Measurements from ENCODE around the gene ARHGAP26. TPM values are rescaled to one million over a fixed set of nuclear protein-coding genes. Genes with fewer than 3 reads are reported as not detected.

Gene ARHGAP26
- total RNA-seq, 4 donors from 2014 or later: 61.0 to 76.7 (median 61.2) TPM

- WGBS, 2 donors (ENCODE audit: low coverage in 1 of 2): 85% methylated on average over 3 of the region's 3 CpGs; no CpG with 5 or more reads in 1 of the 2 donors
- no peaks in the 10 kb centered on the region for H3K36me3 ChIP-seq
- no peak overlapping the region for H3K27ac ChIP-seq
These were observed 461.2 kb downstream of the ARHGAP26 start for GRCh38 chr5:143231416-143231815.

DNA sequence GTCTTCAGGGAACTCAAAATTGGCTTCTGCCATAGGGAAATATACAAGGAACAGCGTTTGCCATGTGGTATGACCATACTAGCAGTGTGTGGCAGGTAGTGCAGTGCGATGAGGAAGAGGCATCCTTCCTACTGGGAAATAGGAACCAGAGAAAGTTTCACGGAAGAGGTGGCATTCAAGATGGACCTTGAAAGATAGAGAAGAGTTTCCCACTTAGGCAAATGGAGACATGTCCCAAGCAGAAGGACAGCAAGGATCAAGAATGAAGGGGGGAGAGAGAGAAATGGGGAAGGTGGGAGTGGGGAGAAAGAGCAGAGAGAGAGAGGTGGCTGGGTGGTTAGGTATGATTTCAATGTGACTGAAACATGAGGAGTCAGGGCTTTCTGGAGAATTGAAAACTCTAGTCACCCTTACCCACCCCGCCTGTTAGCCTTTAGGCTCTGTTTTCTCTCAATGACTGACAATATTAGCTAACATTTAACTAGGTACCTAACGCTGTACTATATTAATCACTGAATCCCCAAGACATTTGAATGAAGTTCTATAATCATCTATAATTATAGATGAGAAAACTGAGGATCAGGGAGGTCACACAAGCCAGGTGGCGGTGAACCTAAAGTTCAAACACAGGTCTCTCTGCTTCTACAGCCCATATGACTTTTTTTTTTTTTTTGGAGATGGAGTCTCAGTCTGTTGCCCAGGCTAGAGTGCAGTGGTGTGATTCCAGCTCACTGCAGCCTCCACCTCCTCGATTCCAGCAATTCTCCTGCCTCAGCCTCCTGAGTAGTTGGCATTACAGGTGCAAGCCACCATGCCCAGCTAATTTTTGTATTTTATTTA is 462.0 kb downstream of the ARHGAP26 start:
- H3K27me3 ChIP-seq: no peaks in the 10 kb centered on the region
- no peak overlapping the region for H3K27ac ChIP-seq
- 85 to 90% methylated on average over 5 to 7 of the region's 7 CpGs for WGBS, 2 donors (ENCODE audit: low coverage in 1 of 2)
- DNase-seq: no peak
- in situ Hi-C loops (cut with MboI; ENCODE audit: low pct_ligation_motif_present in 1 of 4, low pct_unique_long_range_greater_than_20kb in 1 of 4, low sequenced_read_pairs in 3 of 4): no loop called here
- no peaks in the 10 kb centered on the region for H3K36me3 ChIP-seq
- TF ChIP-seq POLR2AphosphoS5 (IDR thresholded peaks at IDR 0.05) (no peak), CTCF (IDR thresholded peaks at IDR 0.05) (no peak), EP300 (IDR thresholded peaks at IDR 0.05; ENCODE audit: low read depth) (no peak), POLR2A (IDR thresholded peaks at IDR 0.05) (no peak)
- H3K4me1 ChIP-seq: peaks cover 0 to 3% (median 0%) of the 10 kb centered on the region in 4 donors
- H3K4me3 ChIP-seq: no peak overlapping the region
- H3K9me3 ChIP-seq: no peaks in the 10 kb centered on the region
- intact Hi-C loops (cut with DNase I; ENCODE audit: low total_unique reads): no loop called here

More at GRCh38 chr5:143231416-143231815, 461.2 kb downstream of the ARHGAP26 start:
- no peak overlapping the region for H3K4me3 ChIP-seq
- TF ChIP-seq POLR2AphosphoS5 (IDR thresholded peaks at IDR 0.05): no peak
- TF ChIP-seq POLR2A (IDR thresholded peaks at IDR 0.05): no peak
- no peak for TF ChIP-seq EP300 (IDR thresholded peaks at IDR 0.05; ENCODE audit: low read depth)
- TF ChIP-seq CTCF (IDR thresholded peaks at IDR 0.05): no peak
- intact Hi-C loops (cut with DNase I; ENCODE audit: low total_unique reads): no loop called here
- no peak for DNase-seq
- no peaks in the 10 kb centered on the region for H3K9me3 ChIP-seq
- no peaks in the 10 kb centered on the region for H3K27me3 ChIP-seq
- in situ Hi-C loops (cut with MboI; ENCODE audit: low pct_ligation_motif_present in 1 of 4, low pct_unique_long_range_greater_than_20kb in 1 of 4, low sequenced_read_pairs in 3 of 4): no loop called here
- peaks cover 0 to 3% (median 0%) of the 10 kb centered on the region in 4 donors for H3K4me1 ChIP-seq

- H3K4me3 ChIP-seq: no peak overlapping the region
- TF ChIP-seq CTCF (IDR thresholded peaks at IDR 0.05) (no peak), POLR2AphosphoS5 (IDR thresholded peaks at IDR 0.05) (no peak), POLR2A (IDR thresholded peaks at IDR 0.05) (no peak), EP300 (IDR thresholded peaks at IDR 0.05; ENCODE audit: low read depth) (no peak)
- intact Hi-C loops (cut with DNase I; ENCODE audit: low total_unique reads): no loop called here
- 82% methylated on average over 2 of the region's 2 CpGs; no CpG with 5 or more reads in 1 of the 2 donors for WGBS, 2 donors (ENCODE audit: low coverage in 1 of 2)
- no peaks in the 10 kb centered on the region for H3K27me3 ChIP-seq
- H3K9me3 ChIP-seq: no peaks in the 10 kb centered on the region
- peaks cover 0 to 3% (median 0%) of the 10 kb centered on the region in 4 donors for H3K4me1 ChIP-seq
- in situ Hi-C loops (cut with MboI; ENCODE audit: low pct_ligation_motif_present in 1 of 4, low pct_unique_long_range_greater_than_20kb in 1 of 4, low sequenced_read_pairs in 3 of 4): no loop called here
- H3K36me3 ChIP-seq: no peaks in the 10 kb centered on the region
- no peak overlapping the region for H3K27ac ChIP-seq
- DNase-seq: no peak
These were observed 462.9 kb downstream of the ARHGAP26 start for GRCh38 chr5:143233031-143233430.

- DNase-seq: no peak
- intact Hi-C loops (cut with DNase I; ENCODE audit: low total_unique reads): no loop called here
- WGBS, 2 donors (ENCODE audit: low coverage in 1 of 2): 85 to 91% methylated on average over 5 to 9 of the region's 9 CpGs
These were observed 464.1 kb downstream of the ARHGAP26 start for GRCh38 chr5:143234162-143234842.

More at GRCh38 chr5:143234162-143234842, 464.1 kb downstream of the ARHGAP26 start:
- Histone ChIP-seq H3K27me3 (no peaks in the 10 kb centered on the region), H3K4me1 (peaks cover 0 to 3% (median 0%) of the 10 kb centered on the region in 4 donors), H3K4me3 (no peak overlapping the region), H3K36me3 (no peaks in the 10 kb centered on the region), H3K27ac (no peak overlapping the region), H3K9me3 (no peaks in the 10 kb centered on the region)
- no peak for TF ChIP-seq CTCF (IDR thresholded peaks at IDR 0.05)
- TF ChIP-seq POLR2AphosphoS5 (IDR thresholded peaks at IDR 0.05): no peak
- TF ChIP-seq POLR2A (IDR thresholded peaks at IDR 0.05): no peak
- TF ChIP-seq EP300 (IDR thresholded peaks at IDR 0.05; ENCODE audit: low read depth): no peak
- in situ Hi-C loops (cut with MboI; ENCODE audit: low pct_ligation_motif_present in 1 of 4, low pct_unique_long_range_greater_than_20kb in 1 of 4, low sequenced_read_pairs in 3 of 4): no loop called here
